Measurements from ENCODE around the gene VASP. TPM values are rescaled to one million over a fixed set of nuclear protein-coding genes. Genes with fewer than 3 reads are reported as not detected.

Gene VASP
- total RNA-seq, 6 experiments from 2014 or later, result 179 to 199 (median 185) TPM

- Mint-ChIP-seq H3K9me3 (peaks cover 6% of the 10 kb centered on the region; the same call in 1 of the 2 replicates), H3K36me3 (ENCODE audit: low read depth) (no peaks in the 10 kb centered on the region), H3K4me1 (ENCODE audit: low read depth) (peaks cover 6% of the 10 kb centered on the region; the same call in 1 of the 2 replicates), H3K4me3 (no peak overlapping the region), H3K27ac (no peak overlapping the region), H3K27me3 (ENCODE audit: insufficient read depth) (peaks cover 14% of the 10 kb centered on the region)
- DNase-seq, result no peak
- TF ChIP-seq CTCF (IDR thresholded peaks at IDR 0.05), result no peak
Observed at GRCh38 chr19:45464274-45464673, 43.0 kb upstream of the VASP start.

GRCh38 chr19:45464852-45465441 lies 42.3 kb upstream of the VASP start:
- no peak overlapping the region for H3K4me3 Mint-ChIP-seq
- no peaks in the 10 kb centered on the region for H3K36me3 Mint-ChIP-seq (ENCODE audit: low read depth)
- TF ChIP-seq CTCF (IDR thresholded peaks at IDR 0.05), result no peak
- H3K9me3 Mint-ChIP-seq, result peaks cover 12% of the 10 kb centered on the region; the same call in 1 of the 2 replicates
- peaks cover 10% of the 10 kb centered on the region for H3K4me1 Mint-ChIP-seq (ENCODE audit: low read depth)
- no peak overlapping the region for H3K27ac Mint-ChIP-seq
- DNase-seq, result no peak
- H3K27me3 Mint-ChIP-seq (ENCODE audit: insufficient read depth), result peaks cover 20% of the 10 kb centered on the region

GRCh38 chr19:45467115-45467455 lies 40.2 kb upstream of the VASP start:
- Mint-ChIP-seq H3K4me3 (peak overlapping the region; percentile 89), H3K4me1 (ENCODE audit: low read depth) (peaks cover 32% of the 10 kb centered on the region), H3K9me3 (peaks cover 28% of the 10 kb centered on the region; the same call in 1 of the 2 replicates), H3K27me3 (ENCODE audit: insufficient read depth) (peaks cover 42% of the 10 kb centered on the region), H3K36me3 (ENCODE audit: low read depth) (peaks cover 7% of the 10 kb centered on the region; the same call in 1 of the 2 replicates), H3K27ac (peak overlapping the region; percentile 93)
- no peak for DNase-seq
- no peak for TF ChIP-seq CTCF (IDR thresholded peaks at IDR 0.05)

GRCh38 chr19:45467456-45468158 lies 39.7 kb upstream of the VASP start, which contains the start of gene FOSB:
Gene FOSB (plus strand): TSS chr19:45467996. CDS start chr19:45468587, 591 bp downstream.
- peaks cover 7% of the 10 kb centered on the region; the same call in 1 of the 2 replicates for H3K36me3 Mint-ChIP-seq (ENCODE audit: low read depth)
- peak within 1 kb of the TSS; percentile 93 for H3K27ac Mint-ChIP-seq
- peaks cover 29% of the 10 kb centered on the region for H3K9me3 Mint-ChIP-seq
- peaks cover 37% of the 10 kb centered on the region for H3K4me1 Mint-ChIP-seq (ENCODE audit: low read depth)
- peak within 1 kb of the TSS; percentile 89 for H3K4me3 Mint-ChIP-seq
- H3K27me3 Mint-ChIP-seq (ENCODE audit: insufficient read depth), result peaks cover 47% of the 10 kb centered on the region
- peak; percentile 67 for TF ChIP-seq CTCF (IDR thresholded peaks at IDR 0.05)
- peak; percentile 94 for DNase-seq

GRCh38 chr19:45468159-45468651 lies 39.1 kb upstream of the VASP start:
- no peak for TF ChIP-seq CTCF (IDR thresholded peaks at IDR 0.05)
- Mint-ChIP-seq H3K36me3 (ENCODE audit: low read depth) (peaks cover 11% of the 10 kb centered on the region; the same call in 1 of the 2 replicates), H3K27me3 (ENCODE audit: insufficient read depth) (peaks cover 53% of the 10 kb centered on the region), H3K4me3 (peak overlapping the region; percentile 89), H3K9me3 (peaks cover 34% of the 10 kb centered on the region), H3K27ac (peak overlapping the region; percentile 93), H3K4me1 (ENCODE audit: low read depth) (peaks cover 43% of the 10 kb centered on the region)
- DNase-seq, result no peak
